PC-9 (cell line): ENCODE data around the gene CACNA1I.

Experiments used
- CTCF ChIP-seq: fragments of 200-600 bp; sonication (generic); conservative IDR thresholded peaks from 2 replicates; pipeline ENCODE4 v1.6.1; 2017; ENCODE audit warnings: mixed run types, antibody characterized with exemption, mild to moderate bottlenecking, moderate library complexity
- EZH2 ChIP-seq: fragments of 200-600 bp; sonication (generic); IDR thresholded peaks from 2 replicates; pipeline ENCODE4 v1.8.0; 2017; ENCODE audit warnings: antibody characterized with exemption, low read depth

DNA sequence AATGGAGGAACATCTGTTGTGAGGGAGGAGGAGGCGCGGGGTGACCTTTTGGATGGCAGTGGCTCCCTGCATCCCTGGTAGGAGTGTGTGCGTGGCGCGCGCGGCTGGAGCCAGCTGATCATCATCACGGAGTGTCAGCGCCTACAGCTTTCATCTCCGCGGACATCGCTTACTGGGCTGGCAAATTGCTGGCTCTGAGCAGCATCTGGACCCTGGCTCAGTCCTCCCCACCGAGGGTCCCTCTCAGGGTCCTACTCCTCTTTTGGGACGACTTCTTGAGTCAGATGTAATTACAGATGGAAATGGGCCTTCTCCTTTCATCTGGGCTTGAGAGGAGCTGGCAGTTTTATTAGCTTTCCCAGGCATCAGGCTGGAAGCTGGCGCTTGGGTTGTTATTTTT is 85.3 kb downstream of the CACNA1I start:
- TF ChIP-seq CTCF (no peak), EZH2 (no peak)
